Liver (tissue), 9 donors: ENCODE results near the gene RPTOR. TPM values are rescaled to one million over a fixed set of nuclear protein-coding genes. Genes with fewer than 3 reads are reported as not detected.

Experiments used
- DNase-seq: peaks from one replicate; pipeline ENCODE4 v3.0.0-alpha.2; 2017; ENCODE audit warnings: low spot score
- H3K27ac ChIP-seq, 2 donors: one replicate each; pipeline ENCODE4 v1.7.0; 2013; ENCODE audit warnings: inconsistent platforms in 2 of 2, low read length in 2 of 2, control low read depth in 1 of 2, low read depth in 1 of 2, mild to moderate bottlenecking in 1 of 2
- H3K27me3 ChIP-seq, 4 donors: one replicate each; pipeline versions ENCODE4 v1.6.1 to v1.7.0; 2013; ENCODE audit warnings: low read length in 3 of 4, inconsistent platforms in 1 of 4, mild to moderate bottlenecking in 1 of 4, moderate library complexity in 1 of 4; ENCODE audit not compliant: control insufficient read depth in 4 of 4, insufficient read depth in 4 of 4
- H3K36me3 ChIP-seq, 4 donors: one replicate each; pipeline versions ENCODE4 v1.6.1 to v1.7.0; 2013; ENCODE audit warnings: low read length in 3 of 4, mild to moderate bottlenecking in 3 of 4, low read depth in 1 of 4, moderate library complexity in 1 of 4; ENCODE audit not compliant: control insufficient read depth in 4 of 4, insufficient read depth in 3 of 4
- H3K4me1 ChIP-seq, 4 donors: one replicate each; pipeline versions ENCODE4 v1.6.1 to v1.7.0; 2013; ENCODE audit warnings: low read length in 3 of 4, mild to moderate bottlenecking in 3 of 4, moderate library complexity in 1 of 4; ENCODE audit not compliant: control insufficient read depth in 4 of 4, insufficient read depth in 4 of 4
- H3K4me3 ChIP-seq, 3 donors: one replicate each; pipeline versions ENCODE4 v1.6.1 to v1.7.0; 2013; ENCODE audit warnings: low read length in 3 of 3, control low read depth in 1 of 3, low read depth in 1 of 3, mild to moderate bottlenecking in 1 of 3
- H3K9ac ChIP-seq, 2 donors: one replicate each; pipeline ENCODE4 v1.7.0; 2013; ENCODE audit warnings: low read length in 2 of 2, mild to moderate bottlenecking in 2 of 2, moderate library complexity in 2 of 2, control low read depth in 1 of 2, low read depth in 1 of 2
- H3K9me3 ChIP-seq, 4 donors: one replicate each; pipeline versions ENCODE4 v1.6.1 to v1.7.0; 2013; ENCODE audit warnings: low read length in 3 of 4; ENCODE audit not compliant: control insufficient read depth in 4 of 4
- EGR1 ChIP-seq, 2 donors: IDR thresholded peaks; 2 replicates each; pipeline ENCODE4 v1.6.1; 2016 to 2018; ENCODE audit warnings: antibody characterized with exemption in 2 of 2, low read depth in 2 of 2
- FOXA1 ChIP-seq: IDR thresholded peaks from 2 replicates; pipeline ENCODE4 v1.6.1; 2016; ENCODE audit warnings: antibody characterized with exemption
- GABPA ChIP-seq, 2 donors: IDR thresholded peaks in 1 of 2; conservative IDR thresholded peaks in 1 of 2; 2 replicates each; pipeline ENCODE4 v1.6.1; 2016; ENCODE audit warnings: antibody characterized with exemption in 2 of 2, mild to moderate bottlenecking in 1 of 2, moderate library complexity in 1 of 2
- HNF4G ChIP-seq: IDR thresholded peaks from 2 replicates; pipeline ENCODE4 v1.6.1; 2016; ENCODE audit warnings: antibody characterized with exemption
- JUND ChIP-seq, 2 donors: IDR thresholded peaks; 2 replicates each; pipeline ENCODE4 v1.6.1; 2016; ENCODE audit warnings: antibody characterized with exemption in 2 of 2
- NR2F2 ChIP-seq: IDR thresholded peaks from 2 replicates; pipeline ENCODE4 v1.6.1; 2016; ENCODE audit warnings: antibody characterized with exemption
- RAD21 ChIP-seq, 2 donors: IDR thresholded peaks; 2 replicates each; pipeline ENCODE4 v1.6.1; 2016; ENCODE audit warnings: antibody characterized with exemption in 2 of 2, mild to moderate bottlenecking in 2 of 2
- REST ChIP-seq: IDR thresholded peaks from 2 replicates; pipeline ENCODE4 v1.6.1; 2016; ENCODE audit warnings: antibody characterized with exemption, mild to moderate bottlenecking
- TAF1 ChIP-seq: conservative IDR thresholded peaks from 2 replicates; pipeline ENCODE4 v1.6.1; 2016; ENCODE audit warnings: antibody characterized with exemption, mild to moderate bottlenecking
- YY1 ChIP-seq: IDR thresholded peaks from 2 replicates; pipeline ENCODE4 v1.6.1; 2016; ENCODE audit warnings: antibody characterized with exemption, mild to moderate bottlenecking
- ZBTB33 ChIP-seq: IDR thresholded peaks from 2 replicates; pipeline ENCODE4 v1.6.1; 2016; ENCODE audit warnings: antibody characterized with exemption
- WGBS: extraction: QIAGEN DNeasy Blood & Tissue Kit; methylation state at CpG from one replicate; pipeline ENCODE4 v1.1.7; 2013; 5-methylcytosine and 5-hydroxymethylcytosine counted together
- polyA plus RNA-seq, 2 donors: library from polyadenylated mRNA; stranded (reverse) in 1 of 2; unstranded in 1 of 2; fragments of 200-250 nt in 1 of 2; fragments of >200 nt in 1 of 2; fragmentation: Nextera tagmentation in 1 of 2; extraction: Ambion mirVana in 1 of 2; gene quantifications; one replicate each; pipeline versions ENCODE4 v1.2.1 to v1.2.3, GENCODE V29; 2013 to 2015
- total RNA-seq, 2 donors: library from RNA; depleted of rRNA; stranded (reverse); fragments of >200 nt; gene quantifications; one replicate each; pipeline ENCODE4 v1.2.3, GENCODE V29; 2014
- donor health status: healthy.
- donor health status: healthy.
- donor health status: healthy.
- donor health status: healthy.
- donor health status: healthy.

Gene RPTOR
- total and polyA plus RNA-seq, 4 donors = 4.8 to 25.4 (median 11.6) TPM

GRCh38 chr17:80845863-80846671 is 301.4 kb downstream of the RPTOR start (continued):
- TF ChIP-seq REST (no peak), NR2F2 (no peak), HNF4G (no peak), GABPA (IDR thresholded peaks at IDR 0.05 in 1 of 2, conservative IDR thresholded peaks at IDR 0.05 in 1 of 2) (no peak), RAD21 (IDR thresholded peaks at IDR 0.05) (no peak)

- TF ChIP-seq JUND (IDR thresholded peaks at IDR 0.05) (no peak), TAF1 (no peak), RAD21 (IDR thresholded peaks at IDR 0.05) (no peak), FOXA1 (no peak), REST (no peak), YY1 (no peak), HNF4G (no peak), GABPA (IDR thresholded peaks at IDR 0.05 in 1 of 2, conservative IDR thresholded peaks at IDR 0.05 in 1 of 2) (no peak), NR2F2 (no peak), EGR1 (IDR thresholded peaks at IDR 0.05; ENCODE audit: low read depth in 2 of 2) (no peak)
- no peaks in the 10 kb centered on the region for H3K4me1 ChIP-seq
- H3K9ac ChIP-seq = no peak overlapping the region
- H3K4me3 ChIP-seq = no peak overlapping the region
- peaks cover 3 to 19% (median 6%) of the 10 kb centered on the region in 4 donors for H3K36me3 ChIP-seq
- H3K27me3 ChIP-seq = no peaks in the 10 kb centered on the region
- no peak for DNase-seq
- 98% methylated on average over 17 of the region's 17 CpGs for WGBS
- H3K27ac ChIP-seq = no peak overlapping the region
- no peaks in the 10 kb centered on the region for H3K9me3 ChIP-seq
Measured at GRCh38 chr17:80846932-80847331, 302.3 kb downstream of the RPTOR start.

- peaks cover 3 to 19% (median 7%) of the 10 kb centered on the region in 4 donors for H3K36me3 ChIP-seq
- no peaks in the 10 kb centered on the region for H3K27me3 ChIP-seq
- H3K4me1 ChIP-seq = no peaks in the 10 kb centered on the region
- no peak overlapping the region for H3K4me3 ChIP-seq
- 83% methylated on average over 28 of the region's 28 CpGs for WGBS
- no peak overlapping the region for H3K9ac ChIP-seq
- H3K27ac ChIP-seq = no peak overlapping the region
- no peaks in the 10 kb centered on the region for H3K9me3 ChIP-seq
- DNase-seq = no peak
- TF ChIP-seq RAD21 (IDR thresholded peaks at IDR 0.05) (no peak), ZBTB33 (no peak), EGR1 (IDR thresholded peaks at IDR 0.05; ENCODE audit: low read depth in 2 of 2) (no peak), REST (no peak), TAF1 (no peak)
Measured at GRCh38 chr17:80847496-80848230, 303.0 kb downstream of the RPTOR start.
